SK-N-SH treated with all-trans-retinoic acid at 6 μM for 48 hours (cell line): Measurements from ENCODE around the gene SFR1.

ENCODE experiments used
- ATAC-seq: fragments of 200-7000 bp; cut with Tn5 transposase; 3 replicates; pipeline ENCODE4 v1.9.1; 2020; ENCODE audit warnings: mild to moderate bottlenecking, moderate library complexity
- ARNTL ChIP-seq: fragments of 450-650 bp; formaldehyde crosslinking; IDR thresholded peaks from 2 replicates; pipeline ENCODE4 v1.5.0; 2020; ENCODE audit warnings: low read depth, mild to moderate bottlenecking, moderate library complexity, borderline replicate concordance
- BACH2 ChIP-seq: fragments of 250-450 bp; sonication (Bioruptor Pico); IDR thresholded peaks from 2 replicates; pipeline ENCODE4 v1.9.0; 2021; ENCODE audit warnings: mild to moderate bottlenecking, borderline replicate concordance
- CSDC2 ChIP-seq: fragments of 250-450 bp; sonication (Bioruptor Pico); IDR thresholded peaks from 2 replicates; pipeline ENCODE4 v1.5.0; 2020; ENCODE audit warnings: mild to moderate bottlenecking, moderate library complexity
- ISL1 ChIP-seq: fragments of 250-450 bp; sonication (Bioruptor Pico); IDR thresholded peaks from 2 replicates; pipeline ENCODE4 v2.1.2; 2022; ENCODE audit warnings: mild to moderate bottlenecking, moderate library complexity
- PPARA ChIP-seq: fragments of 250-450 bp; sonication (Bioruptor Pico); IDR thresholded peaks from 2 replicates; pipeline ENCODE4 v1.5.0; 2020; ENCODE audit warnings: mild to moderate bottlenecking, borderline replicate concordance
- SNAI2 ChIP-seq: fragments of 250-450 bp; sonication (Bioruptor Pico); IDR thresholded peaks from 2 replicates; pipeline ENCODE4 v1.5.0; 2020; ENCODE audit warnings: mild to moderate bottlenecking, moderate library complexity
- TCF4 ChIP-seq: fragments of 250-450 bp; sonication (Bioruptor Pico); IDR thresholded peaks from 2 replicates; pipeline ENCODE4 v1.8.0; 2021; ENCODE audit warnings: mild to moderate bottlenecking, moderate library complexity, borderline replicate concordance
- TOX ChIP-seq: fragments of 250-450 bp; sonication (Bioruptor Pico); IDR thresholded peaks from 2 replicates; pipeline ENCODE4 v1.8.0; 2021; ENCODE audit warnings: mild to moderate bottlenecking, moderate library complexity, borderline replicate concordance
- ZC3H10 ChIP-seq: fragments of 250-450 bp; sonication (Bioruptor Pico); IDR thresholded peaks from 2 replicates; pipeline ENCODE4 v1.5.1; 2021; ENCODE audit warnings: mild to moderate bottlenecking, moderate library complexity
- ZFP30 ChIP-seq: fragments of 450-650 bp; formaldehyde crosslinking; IDR thresholded peaks from 2 replicates; pipeline ENCODE4 v1.5.0; 2022; ENCODE audit warnings: mild to moderate bottlenecking, moderate library complexity
- ZNF565 ChIP-seq: fragments of 450-650 bp; formaldehyde crosslinking; conservative IDR thresholded peaks from 2 replicates; pipeline ENCODE4 v1.5.0; 2020; ENCODE audit warnings: low read depth, mild to moderate bottlenecking, moderate library complexity
- ZNF8 ChIP-seq: fragments of 450-650 bp; formaldehyde crosslinking; IDR thresholded peaks from 2 replicates; pipeline ENCODE4 v1.5.0; 2020; ENCODE audit warnings: mild to moderate bottlenecking, moderate library complexity
- TF ChIP-seq, protein P1 (sequence below): fragments of 250-450 bp; sonication (Bioruptor Pico); IDR thresholded peaks from 2 replicates; pipeline ENCODE4 v1.5.0; 2020; ENCODE audit warnings: mild to moderate bottlenecking, moderate library complexity
- TF ChIP-seq, protein P2 (sequence below): fragments of 250-450 bp; sonication (Bioruptor Pico); IDR thresholded peaks from 2 replicates; pipeline ENCODE4 v1.5.1; 2021; ENCODE audit warnings: mild to moderate bottlenecking, moderate library complexity
- TF ChIP-seq, protein P3 (sequence below): fragments of 250-450 bp; sonication (Bioruptor Pico); IDR thresholded peaks from 2 replicates; pipeline ENCODE4 v1.5.1; 2020; ENCODE audit warnings: low read depth, mild to moderate bottlenecking, moderate library complexity
- TF ChIP-seq, protein P4 (sequence below): fragments of 250-450 bp; sonication (Bioruptor Pico); IDR thresholded peaks from 2 replicates; pipeline ENCODE4 v1.8.0; 2020; ENCODE audit warnings: mild to moderate bottlenecking, moderate library complexity, borderline replicate concordance

SFR1 gene

DNA sequence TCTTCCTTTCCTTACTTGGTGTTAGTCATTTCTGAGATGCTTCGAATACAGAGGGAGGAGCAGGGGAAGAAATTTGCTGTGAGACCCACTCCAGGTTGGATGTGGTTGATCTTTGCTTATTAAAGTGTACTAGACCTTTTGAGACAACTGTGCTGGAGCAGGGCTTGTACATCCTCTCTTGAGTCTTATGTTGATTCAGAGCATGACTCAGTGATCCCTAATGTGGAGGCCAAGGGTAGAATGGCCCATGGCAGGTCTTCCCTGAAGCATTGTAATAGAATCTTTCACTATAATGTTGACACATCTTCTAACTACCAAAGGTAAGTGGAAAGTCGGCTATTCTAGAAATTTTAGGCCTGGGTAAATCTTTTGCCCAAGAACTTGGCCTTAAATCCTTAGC lies 17.0 kb upstream of the SFR1 start:
- ATAC-seq, result no peak
- TF ChIP-seq, protein P1, sequence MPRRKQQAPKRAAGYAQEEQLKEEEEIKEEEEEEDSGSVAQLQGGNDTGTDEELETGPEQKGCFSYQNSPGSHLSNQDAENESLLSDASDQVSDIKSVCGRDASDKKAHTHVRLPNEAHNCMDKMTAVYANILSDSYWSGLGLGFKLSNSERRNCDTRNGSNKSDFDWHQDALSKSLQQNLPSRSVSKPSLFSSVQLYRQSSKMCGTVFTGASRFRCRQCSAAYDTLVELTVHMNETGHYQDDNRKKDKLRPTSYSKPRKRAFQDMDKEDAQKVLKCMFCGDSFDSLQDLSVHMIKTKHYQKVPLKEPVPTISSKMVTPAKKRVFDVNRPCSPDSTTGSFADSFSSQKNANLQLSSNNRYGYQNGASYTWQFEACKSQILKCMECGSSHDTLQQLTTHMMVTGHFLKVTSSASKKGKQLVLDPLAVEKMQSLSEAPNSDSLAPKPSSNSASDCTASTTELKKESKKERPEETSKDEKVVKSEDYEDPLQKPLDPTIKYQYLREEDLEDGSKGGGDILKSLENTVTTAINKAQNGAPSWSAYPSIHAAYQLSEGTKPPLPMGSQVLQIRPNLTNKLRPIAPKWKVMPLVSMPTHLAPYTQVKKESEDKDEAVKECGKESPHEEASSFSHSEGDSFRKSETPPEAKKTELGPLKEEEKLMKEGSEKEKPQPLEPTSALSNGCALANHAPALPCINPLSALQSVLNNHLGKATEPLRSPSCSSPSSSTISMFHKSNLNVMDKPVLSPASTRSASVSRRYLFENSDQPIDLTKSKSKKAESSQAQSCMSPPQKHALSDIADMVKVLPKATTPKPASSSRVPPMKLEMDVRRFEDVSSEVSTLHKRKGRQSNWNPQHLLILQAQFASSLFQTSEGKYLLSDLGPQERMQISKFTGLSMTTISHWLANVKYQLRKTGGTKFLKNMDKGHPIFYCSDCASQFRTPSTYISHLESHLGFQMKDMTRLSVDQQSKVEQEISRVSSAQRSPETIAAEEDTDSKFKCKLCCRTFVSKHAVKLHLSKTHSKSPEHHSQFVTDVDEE (CRISPR knock-in tag), result no peak
- TF ChIP-seq CSDC2 (no peak), TOX (CRISPR knock-in tag) (no peak), ARNTL (CRISPR knock-in tag) (no peak)

DNA sequence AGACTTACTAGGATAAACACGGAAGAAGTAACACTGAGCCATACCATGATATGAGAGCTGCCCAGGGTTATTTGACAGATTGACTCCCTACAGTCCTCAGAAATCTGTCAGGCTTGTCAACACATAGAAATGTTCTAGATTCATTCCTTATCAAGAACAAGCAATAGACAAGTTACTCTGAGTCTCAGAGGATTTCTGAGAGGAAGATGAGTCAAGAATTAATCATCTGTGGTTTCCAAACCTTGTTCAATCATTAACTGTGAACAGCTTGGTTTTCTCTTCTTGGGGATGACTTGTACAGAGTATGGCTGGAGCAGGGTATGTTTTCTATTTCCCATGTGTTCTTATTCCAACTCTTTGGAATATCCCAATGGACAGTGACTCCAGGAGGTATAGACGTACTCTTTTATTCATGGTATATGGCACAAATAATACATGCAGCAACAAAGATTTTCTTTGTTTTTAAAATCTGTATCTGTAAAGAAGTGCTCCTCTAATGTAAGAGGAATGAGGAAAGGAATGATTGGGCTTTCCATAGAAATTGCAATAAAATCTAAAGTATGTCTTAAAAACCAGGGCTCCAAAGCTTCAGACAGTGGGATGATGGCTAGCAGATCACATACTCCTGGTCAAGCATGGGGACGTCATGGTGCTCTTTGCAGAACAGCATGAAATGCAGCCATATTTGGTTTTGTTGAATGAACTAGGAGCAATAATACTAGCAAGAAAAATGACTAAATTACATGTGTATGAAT lies 11.9 kb upstream of the SFR1 start:
- no peak; the same call in 2 of the 3 replicates for ATAC-seq
- TF ChIP-seq ZNF8 (CRISPR knock-in tag) (no peak), TOX (CRISPR knock-in tag) (no peak), TCF4 (CRISPR knock-in tag) (no peak), ZC3H10 (CRISPR knock-in tag) (no peak), BACH2 (CRISPR knock-in tag) (no peak), ZFP30 (CRISPR knock-in tag) (no peak), ISL1 (CRISPR knock-in tag) (no peak), ZNF565 (CRISPR knock-in tag) (no peak), CSDC2 (no peak), SNAI2 (CRISPR knock-in tag) (no peak)
- TF ChIP-seq, protein P2, sequence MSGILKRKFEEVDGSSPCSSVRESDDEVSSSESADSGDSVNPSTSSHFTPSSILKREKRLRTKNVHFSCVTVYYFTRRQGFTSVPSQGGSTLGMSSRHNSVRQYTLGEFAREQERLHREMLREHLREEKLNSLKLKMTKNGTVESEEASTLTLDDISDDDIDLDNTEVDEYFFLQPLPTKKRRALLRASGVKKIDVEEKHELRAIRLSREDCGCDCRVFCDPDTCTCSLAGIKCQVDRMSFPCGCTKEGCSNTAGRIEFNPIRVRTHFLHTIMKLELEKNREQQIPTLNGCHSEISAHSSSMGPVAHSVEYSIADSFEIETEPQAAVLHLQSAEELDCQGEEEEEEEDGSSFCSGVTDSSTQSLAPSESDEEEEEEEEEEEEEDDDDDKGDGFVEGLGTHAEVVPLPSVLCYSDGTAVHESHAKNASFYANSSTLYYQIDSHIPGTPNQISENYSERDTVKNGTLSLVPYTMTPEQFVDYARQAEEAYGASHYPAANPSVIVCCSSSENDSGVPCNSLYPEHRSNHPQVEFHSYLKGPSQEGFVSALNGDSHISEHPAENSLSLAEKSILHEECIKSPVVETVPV (CRISPR knock-in tag), result no peak
- TF ChIP-seq, protein P3, sequence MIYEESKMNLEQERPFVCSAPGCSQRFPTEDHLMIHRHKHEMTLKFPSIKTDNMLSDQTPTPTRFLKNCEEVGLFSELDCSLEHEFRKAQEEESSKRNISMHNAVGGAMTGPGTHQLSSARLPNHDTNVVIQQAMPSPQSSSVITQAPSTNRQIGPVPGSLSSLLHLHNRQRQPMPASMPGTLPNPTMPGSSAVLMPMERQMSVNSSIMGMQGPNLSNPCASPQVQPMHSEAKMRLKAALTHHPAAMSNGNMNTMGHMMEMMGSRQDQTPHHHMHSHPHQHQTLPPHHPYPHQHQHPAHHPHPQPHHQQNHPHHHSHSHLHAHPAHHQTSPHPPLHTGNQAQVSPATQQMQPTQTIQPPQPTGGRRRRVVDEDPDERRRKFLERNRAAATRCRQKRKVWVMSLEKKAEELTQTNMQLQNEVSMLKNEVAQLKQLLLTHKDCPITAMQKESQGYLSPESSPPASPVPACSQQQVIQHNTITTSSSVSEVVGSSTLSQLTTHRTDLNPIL (CRISPR knock-in tag), result no peak
- TF ChIP-seq, protein P1 (CRISPR knock-in tag), result no peak
- TF ChIP-seq, protein P4, sequence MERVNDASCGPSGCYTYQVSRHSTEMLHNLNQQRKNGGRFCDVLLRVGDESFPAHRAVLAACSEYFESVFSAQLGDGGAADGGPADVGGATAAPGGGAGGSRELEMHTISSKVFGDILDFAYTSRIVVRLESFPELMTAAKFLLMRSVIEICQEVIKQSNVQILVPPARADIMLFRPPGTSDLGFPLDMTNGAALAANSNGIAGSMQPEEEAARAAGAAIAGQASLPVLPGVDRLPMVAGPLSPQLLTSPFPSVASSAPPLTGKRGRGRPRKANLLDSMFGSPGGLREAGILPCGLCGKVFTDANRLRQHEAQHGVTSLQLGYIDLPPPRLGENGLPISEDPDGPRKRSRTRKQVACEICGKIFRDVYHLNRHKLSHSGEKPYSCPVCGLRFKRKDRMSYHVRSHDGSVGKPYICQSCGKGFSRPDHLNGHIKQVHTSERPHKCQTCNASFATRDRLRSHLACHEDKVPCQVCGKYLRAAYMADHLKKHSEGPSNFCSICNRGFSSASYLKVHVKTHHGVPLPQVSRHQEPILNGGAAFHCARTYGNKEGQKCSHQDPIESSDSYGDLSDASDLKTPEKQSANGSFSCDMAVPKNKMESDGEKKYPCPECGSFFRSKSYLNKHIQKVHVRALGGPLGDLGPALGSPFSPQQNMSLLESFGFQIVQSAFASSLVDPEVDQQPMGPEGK (CRISPR knock-in tag), result no peak
- TF ChIP-seq, all 23 proteins: peak for 0

DNA sequence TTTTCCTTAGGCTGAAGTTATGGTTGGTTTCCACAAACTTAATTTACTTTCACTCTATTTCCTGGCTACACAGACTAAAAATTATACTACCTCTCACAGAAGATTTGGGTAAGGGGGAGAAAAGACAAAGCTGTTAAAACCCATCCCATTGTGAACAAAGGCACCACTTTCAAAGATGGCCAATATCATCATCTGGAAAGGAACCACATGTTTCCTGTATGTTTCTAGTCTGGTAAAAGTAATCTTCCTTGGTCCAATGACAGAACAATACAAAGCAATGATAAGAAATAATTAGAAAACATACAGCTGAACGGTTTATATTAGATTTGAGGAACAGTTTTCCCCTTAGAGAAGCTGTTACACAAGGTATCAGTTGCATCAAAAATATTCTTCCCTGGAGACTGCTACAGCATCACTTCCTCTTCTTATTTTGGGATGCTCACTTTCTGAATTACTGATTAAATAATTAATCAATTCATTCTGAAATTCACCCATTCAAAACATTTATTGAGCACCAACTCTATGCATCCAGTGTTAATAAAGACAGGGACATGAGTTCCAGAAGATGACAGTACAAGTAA lies 8.5 kb upstream of the SFR1 start:
- no peak for TF ChIP-seq ZNF565 (CRISPR knock-in tag)
- TF ChIP-seq TOX (CRISPR knock-in tag), result no peak
- TF ChIP-seq, protein P3 (CRISPR knock-in tag), result no peak
- no peak for TF ChIP-seq ZFP30 (CRISPR knock-in tag)
- TF ChIP-seq PPARA (CRISPR knock-in tag), result no peak
- no peak for TF ChIP-seq ZNF8 (CRISPR knock-in tag)
- no peak for TF ChIP-seq CSDC2
- TF ChIP-seq, protein P4 (CRISPR knock-in tag), result no peak
- no peak for ATAC-seq
